Suprapubic skin (tissue), 3 donors: ENCODE data around the gene MAD1L1.

Experiments
- EP300 ChIP-seq: sonication (generic); formaldehyde crosslinking; IDR thresholded peaks from one replicate; pipeline ENCODE4 v1.6.1; 2017; ENCODE audit warnings: antibody characterized with exemption
- POLR2A ChIP-seq, 2 donors: fragments of 450-650 bp; IDR thresholded peaks; one replicate each; pipeline ENCODE4 v1.6.1; 2017; ENCODE audit warnings: antibody characterized with exemption in 2 of 2, mild to moderate bottlenecking in 2 of 2, moderate library complexity in 2 of 2
- TF ChIP-seq, protein P1 (sequence below), 2 donors: fragments of 200-600 bp in 1 of 2; fragments of 450-650 bp in 1 of 2; sonication (generic) in 1 of 2; IDR thresholded peaks; one replicate each; pipeline ENCODE4 v1.5.1; 2016 to 2019; ENCODE audit warnings: antibody characterized with exemption in 2 of 2, mild to moderate bottlenecking in 1 of 2, moderate library complexity in 1 of 2

GRCh38 chr7:2278026-2278425 lies 45.3 kb upstream of the MAD1L1 start:
- TF ChIP-seq POLR2A (IDR thresholded peaks at IDR 0.05) = no peak
- no peak for TF ChIP-seq EP300
- TF ChIP-seq, protein P1, sequence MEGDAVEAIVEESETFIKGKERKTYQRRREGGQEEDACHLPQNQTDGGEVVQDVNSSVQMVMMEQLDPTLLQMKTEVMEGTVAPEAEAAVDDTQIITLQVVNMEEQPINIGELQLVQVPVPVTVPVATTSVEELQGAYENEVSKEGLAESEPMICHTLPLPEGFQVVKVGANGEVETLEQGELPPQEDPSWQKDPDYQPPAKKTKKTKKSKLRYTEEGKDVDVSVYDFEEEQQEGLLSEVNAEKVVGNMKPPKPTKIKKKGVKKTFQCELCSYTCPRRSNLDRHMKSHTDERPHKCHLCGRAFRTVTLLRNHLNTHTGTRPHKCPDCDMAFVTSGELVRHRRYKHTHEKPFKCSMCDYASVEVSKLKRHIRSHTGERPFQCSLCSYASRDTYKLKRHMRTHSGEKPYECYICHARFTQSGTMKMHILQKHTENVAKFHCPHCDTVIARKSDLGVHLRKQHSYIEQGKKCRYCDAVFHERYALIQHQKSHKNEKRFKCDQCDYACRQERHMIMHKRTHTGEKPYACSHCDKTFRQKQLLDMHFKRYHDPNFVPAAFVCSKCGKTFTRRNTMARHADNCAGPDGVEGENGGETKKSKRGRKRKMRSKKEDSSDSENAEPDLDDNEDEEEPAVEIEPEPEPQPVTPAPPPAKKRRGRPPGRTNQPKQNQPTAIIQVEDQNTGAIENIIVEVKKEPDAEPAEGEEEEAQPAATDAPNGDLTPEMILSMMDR (IDR thresholded peaks at IDR 0.05) = no peak
